ENCODE results near the gene MREG. TPM values are rescaled to one million over a fixed set of nuclear protein-coding genes. Genes with fewer than 3 reads are reported as not detected.

MREG gene
- total RNA-seq, 1 experiment from 2014 or later, result 15.9 TPM

DNA sequence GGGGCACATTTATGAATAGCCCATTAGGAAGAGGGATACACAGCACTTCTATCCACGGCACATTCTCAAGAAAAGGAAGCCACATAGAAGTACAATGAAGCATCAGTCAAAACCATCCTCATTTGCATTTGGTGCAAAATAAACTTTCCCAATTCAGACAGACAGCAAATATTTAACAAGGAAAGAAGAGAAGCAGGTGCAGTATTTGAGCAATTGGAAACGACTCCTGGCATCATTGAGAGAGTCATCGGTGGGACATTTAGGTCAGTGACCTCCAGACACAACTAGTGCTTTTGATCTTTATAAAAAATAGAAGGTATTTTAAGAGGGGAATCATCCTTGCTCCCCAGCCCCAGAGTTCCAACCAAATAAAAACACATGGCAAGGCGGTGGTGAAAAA lies 118.0 kb downstream of the MREG start:
- POLR2A ChIA-PET (ENCODE audit: low non-redundant PET), result no interaction called here
- BruUV-seq (replicated peaks), result no TSS peak
- H3K9me3 ChIP-seq (ENCODE audit: low read depth, low read length, poor library complexity, severe bottlenecking), result no peaks in the 10 kb centered on the region
- TF ChIP-seq, protein P1, sequence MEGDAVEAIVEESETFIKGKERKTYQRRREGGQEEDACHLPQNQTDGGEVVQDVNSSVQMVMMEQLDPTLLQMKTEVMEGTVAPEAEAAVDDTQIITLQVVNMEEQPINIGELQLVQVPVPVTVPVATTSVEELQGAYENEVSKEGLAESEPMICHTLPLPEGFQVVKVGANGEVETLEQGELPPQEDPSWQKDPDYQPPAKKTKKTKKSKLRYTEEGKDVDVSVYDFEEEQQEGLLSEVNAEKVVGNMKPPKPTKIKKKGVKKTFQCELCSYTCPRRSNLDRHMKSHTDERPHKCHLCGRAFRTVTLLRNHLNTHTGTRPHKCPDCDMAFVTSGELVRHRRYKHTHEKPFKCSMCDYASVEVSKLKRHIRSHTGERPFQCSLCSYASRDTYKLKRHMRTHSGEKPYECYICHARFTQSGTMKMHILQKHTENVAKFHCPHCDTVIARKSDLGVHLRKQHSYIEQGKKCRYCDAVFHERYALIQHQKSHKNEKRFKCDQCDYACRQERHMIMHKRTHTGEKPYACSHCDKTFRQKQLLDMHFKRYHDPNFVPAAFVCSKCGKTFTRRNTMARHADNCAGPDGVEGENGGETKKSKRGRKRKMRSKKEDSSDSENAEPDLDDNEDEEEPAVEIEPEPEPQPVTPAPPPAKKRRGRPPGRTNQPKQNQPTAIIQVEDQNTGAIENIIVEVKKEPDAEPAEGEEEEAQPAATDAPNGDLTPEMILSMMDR (conservative IDR thresholded peaks at IDR 0.05; ENCODE audit: low read depth, low read length), result no peak
- no peak for TF ChIP-seq EZH2 (IDR thresholded peaks at IDR 0.05; ENCODE audit: borderline replicate concordance, low read depth, low read length, poor library complexity, severe bottlenecking)
- CTCF ChIA-PET, result no interaction called here
- no peaks in the 10 kb centered on the region for H3K36me3 ChIP-seq (ENCODE audit: insufficient read depth, low read length, poor library complexity, severe bottlenecking)
- H3K27ac ChIP-seq (ENCODE audit: low read depth, low read length, poor library complexity, severe bottlenecking), result no peak overlapping the region
- intact Hi-C loops (cut with micrococcal nuclease; ENCODE audit: unreplicated experiment), result no loop called here
- H3K4me1 ChIP-seq (ENCODE audit: insufficient read depth, low read length, poor library complexity, severe bottlenecking), result peaks cover 24% of the 10 kb centered on the region
- DNase-seq (ENCODE audit: low spot score), result no peak
- H3K27me3 ChIP-seq (replicated peaks; ENCODE audit: insufficient read depth, low read depth, low read length, poor library complexity), result no peaks in the 10 kb centered on the region
- H3K4me3 ChIP-seq (ENCODE audit: low read depth, low read length, poor library complexity, severe bottlenecking), result no peak overlapping the region

Other genes starting within 250 kb of the MREG start
- 19.7 and 22.2 TPM in 2 replicates for gene PECR, start 68.3 kb upstream of the MREG start, total RNA-seq (2021)
- 1.1 and 1.7 TPM in 2 replicates for gene TMEM169, start 68.4 kb upstream of the MREG start, total RNA-seq (2021)
- gene XRCC5, start 95.8 kb upstream of the MREG start, total RNA-seq (2021), result 508 and 534 TPM in 2 replicates